ENCODE measurements around the gene TMC6. TPM values are rescaled to one million over a fixed set of nuclear protein-coding genes. Genes with fewer than 3 reads are reported as not detected.

The TMC6 gene
- total RNA-seq, 1 donor from 2014 or later = 61.7 TPM

DNA sequence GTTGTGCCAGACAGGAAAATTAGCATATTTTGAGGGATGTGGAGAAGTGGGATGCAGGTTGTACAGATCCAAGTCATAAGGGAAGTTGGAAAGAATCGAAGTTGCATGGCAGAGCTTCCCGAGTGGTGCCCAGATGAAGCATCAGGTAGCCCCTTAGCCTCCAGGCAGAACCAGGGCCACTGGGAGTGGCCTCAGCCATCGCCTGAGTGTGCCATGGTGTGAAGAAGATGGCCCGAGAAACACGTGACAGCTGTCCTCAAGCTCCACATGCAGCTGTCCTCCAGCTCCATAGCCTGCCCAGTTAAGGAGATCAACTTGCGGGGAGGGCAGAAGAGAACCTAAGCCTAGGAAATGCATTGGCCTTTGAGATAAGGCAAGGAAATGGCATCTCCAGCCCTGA lies 33.5 kb downstream of the TMC6 start:
- no peak for TF ChIP-seq EZH2 (IDR thresholded peaks at IDR 0.05; ENCODE audit: insufficient read depth, low read length)
- TF ChIP-seq CTCF (IDR thresholded peaks at IDR 0.05; ENCODE audit: insufficient read depth, low read depth, low read length) = no peak
- Histone ChIP-seq H3K4me1 (ENCODE audit: insufficient read depth, low read length) (no peaks in the 10 kb centered on the region), H3K4me3 (ENCODE audit: insufficient read depth, low read depth, low read length) (no peak overlapping the region), H3K9ac (ENCODE audit: low read length) (no peak overlapping the region), H3K4me2 (ENCODE audit: low read length) (no peak overlapping the region), H3K79me2 (ENCODE audit: insufficient read depth, low read length) (no peaks in the 10 kb centered on the region), H2AFZ (ENCODE audit: low read depth, low read length) (no peak overlapping the region), H3K36me3 (ENCODE audit: insufficient read depth, low read length) (peaks cover 12% of the 10 kb centered on the region), H3K9me3 (ENCODE audit: insufficient read depth, low read depth, low read length) (no peaks in the 10 kb centered on the region), H3K27me3 (ENCODE audit: insufficient read depth, low read length) (no peaks in the 10 kb centered on the region), H3K27ac (ENCODE audit: low read depth, low read length) (no peak overlapping the region), H4K20me1 (ENCODE audit: insufficient read depth, low read length) (no peaks in the 10 kb centered on the region)
- Mint-ChIP-seq H3K36me3 (ENCODE audit: low read depth, unreplicated experiment) (peaks cover 37% of the 10 kb centered on the region), H3K4me1 (ENCODE audit: low read depth, unreplicated experiment) (no peaks in the 10 kb centered on the region), H3K27ac (ENCODE audit: unreplicated experiment) (no peak overlapping the region), H3K9me3 (ENCODE audit: unreplicated experiment) (peaks cover 10% of the 10 kb centered on the region), H3K27me3 (ENCODE audit: low read depth, unreplicated experiment) (no peaks in the 10 kb centered on the region), H3K4me3 (ENCODE audit: unreplicated experiment) (no peak overlapping the region)
- no peak for FAIRE-seq
- no peak for DNase-seq (ENCODE audit: low read depth)

DNA sequence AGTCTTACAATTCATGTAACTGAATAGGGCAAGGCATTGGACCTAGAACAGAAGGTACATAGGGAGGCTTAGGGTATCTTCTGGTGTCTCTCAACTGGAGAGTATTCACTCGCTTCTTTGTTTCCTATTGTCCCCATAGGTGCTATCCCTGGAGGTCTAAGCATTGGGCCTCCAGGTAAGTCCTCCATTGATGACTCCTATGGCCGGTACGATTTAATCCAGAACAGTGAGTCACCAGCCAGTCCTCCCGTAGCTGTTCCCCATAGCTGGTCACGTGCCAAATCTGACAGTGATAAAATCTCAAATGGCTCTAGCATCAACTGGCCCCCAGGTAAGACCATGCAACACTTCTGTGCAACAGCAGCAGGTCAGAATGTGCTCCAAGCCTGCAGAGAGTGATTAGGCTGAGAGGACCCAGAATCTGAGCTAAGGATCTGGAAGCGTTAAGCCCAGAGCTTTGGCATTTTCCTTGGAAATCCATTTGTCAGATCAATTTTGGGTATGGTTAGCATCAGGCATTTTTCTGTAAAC lies 35.7 kb downstream of the TMC6 start:
- no peak overlapping the region for H3K27ac ChIP-seq (ENCODE audit: low read depth, low read length)
- H3K36me3 ChIP-seq (ENCODE audit: insufficient read depth, low read length) = peaks cover 7% of the 10 kb centered on the region
- TF ChIP-seq EZH2 (IDR thresholded peaks at IDR 0.05; ENCODE audit: insufficient read depth, low read length) = no peak
- no peak for TF ChIP-seq CTCF (IDR thresholded peaks at IDR 0.05; ENCODE audit: insufficient read depth, low read depth, low read length)
- Mint-ChIP-seq H3K4me1 (ENCODE audit: low read depth, unreplicated experiment) (no peaks in the 10 kb centered on the region), H3K27ac (ENCODE audit: unreplicated experiment) (no peak overlapping the region), H3K9me3 (ENCODE audit: unreplicated experiment) (no peaks in the 10 kb centered on the region), H3K27me3 (ENCODE audit: low read depth, unreplicated experiment) (no peaks in the 10 kb centered on the region), H3K4me3 (ENCODE audit: unreplicated experiment) (no peak overlapping the region), H3K36me3 (ENCODE audit: low read depth, unreplicated experiment) (peaks cover 21% of the 10 kb centered on the region)
- no peak overlapping the region for H3K9ac ChIP-seq (ENCODE audit: low read length)
- H3K27me3 ChIP-seq (ENCODE audit: insufficient read depth, low read length) = no peaks in the 10 kb centered on the region
- H3K79me2 ChIP-seq (ENCODE audit: insufficient read depth, low read length) = no peaks in the 10 kb centered on the region
- DNase-seq (ENCODE audit: low read depth) (no peak), FAIRE-seq (no peak)
- no peak overlapping the region for H3K4me3 ChIP-seq (ENCODE audit: insufficient read depth, low read depth, low read length)
- H4K20me1 ChIP-seq (ENCODE audit: insufficient read depth, low read length) = no peaks in the 10 kb centered on the region
- H3K9me3 ChIP-seq (ENCODE audit: insufficient read depth, low read depth, low read length) = no peaks in the 10 kb centered on the region
- H2AFZ ChIP-seq (ENCODE audit: low read depth, low read length) = no peak overlapping the region
- H3K4me2 ChIP-seq (ENCODE audit: low read length) = no peak overlapping the region
- H3K4me1 ChIP-seq (ENCODE audit: insufficient read depth, low read length) = no peaks in the 10 kb centered on the region

- TF ChIP-seq EZH2 (IDR thresholded peaks at IDR 0.05; ENCODE audit: insufficient read depth, low read length) = no peak
- no peak for TF ChIP-seq CTCF (IDR thresholded peaks at IDR 0.05; ENCODE audit: insufficient read depth, low read depth, low read length)
- Mint-ChIP-seq H3K36me3 (ENCODE audit: low read depth, unreplicated experiment) (peaks cover 12% of the 10 kb centered on the region), H3K27me3 (ENCODE audit: low read depth, unreplicated experiment) (no peaks in the 10 kb centered on the region), H3K9me3 (ENCODE audit: unreplicated experiment) (no peaks in the 10 kb centered on the region), H3K4me3 (ENCODE audit: unreplicated experiment) (no peak overlapping the region), H3K4me1 (ENCODE audit: low read depth, unreplicated experiment) (no peaks in the 10 kb centered on the region), H3K27ac (ENCODE audit: unreplicated experiment) (no peak overlapping the region)
- Histone ChIP-seq H3K4me3 (ENCODE audit: insufficient read depth, low read depth, low read length) (no peak overlapping the region), H3K4me2 (ENCODE audit: low read length) (no peak overlapping the region), H3K36me3 (ENCODE audit: insufficient read depth, low read length) (peaks cover 5% of the 10 kb centered on the region), H2AFZ (ENCODE audit: low read depth, low read length) (no peak overlapping the region), H3K9ac (ENCODE audit: low read length) (no peak overlapping the region), H3K4me1 (ENCODE audit: insufficient read depth, low read length) (no peaks in the 10 kb centered on the region), H3K27me3 (ENCODE audit: insufficient read depth, low read length) (no peaks in the 10 kb centered on the region), H3K27ac (ENCODE audit: low read depth, low read length) (no peak overlapping the region), H3K79me2 (ENCODE audit: insufficient read depth, low read length) (no peaks in the 10 kb centered on the region), H4K20me1 (ENCODE audit: insufficient read depth, low read length) (no peaks in the 10 kb centered on the region), H3K9me3 (ENCODE audit: insufficient read depth, low read depth, low read length) (no peaks in the 10 kb centered on the region)
- DNase-seq (ENCODE audit: low read depth) (no peak), FAIRE-seq (no peak)
These were observed 38.8 kb downstream of the TMC6 start for GRCh38 chr17:78089576-78090281.

Measured in astrocyte (in vitro differentiated cells and primary cell).